IPS-20b (cell line): Measurements from ENCODE around the gene URB2.
"Not testable (repeated sequence)": the region's sequence is repeated elsewhere in the genome, so short reads cannot be mapped to it uniquely, and the experiment has no call there.

Source experiments
- H3K27ac ChIP-seq: one replicate; pipeline ENCODE4 v1.5.1; 2013; ENCODE audit warnings: low read length
- H3K27me3 ChIP-seq: 2 replicates; pipeline ENCODE4 v1.6.1; 2013; ENCODE audit warnings: mild to moderate bottlenecking, low read length, inconsistent platforms; ENCODE audit not compliant: insufficient read depth
- H3K36me3 ChIP-seq: 2 replicates; pipeline ENCODE4 v1.6.1; 2013; ENCODE audit warnings: low read depth, mild to moderate bottlenecking, inconsistent platforms, low read length, moderate library complexity; ENCODE audit not compliant: insufficient read depth
- H3K4me1 ChIP-seq: 2 replicates; pipeline ENCODE4 v1.6.1; 2013; ENCODE audit warnings: mild to moderate bottlenecking, control low read depth, inconsistent platforms, low read length, moderate library complexity; ENCODE audit not compliant: insufficient read depth
- H3K4me3 ChIP-seq: 2 replicates; pipeline ENCODE4 v1.5.1; 2013; ENCODE audit warnings: mild to moderate bottlenecking, low read length, inconsistent platforms
- H3K9ac ChIP-seq: 2 replicates; pipeline ENCODE4 v1.6.1; 2013; ENCODE audit warnings: low read depth, mild to moderate bottlenecking, inconsistent platforms, low read length, moderate library complexity
- H3K9me3 ChIP-seq: 2 replicates; pipeline ENCODE4 v1.6.1; 2013; ENCODE audit warnings: mild to moderate bottlenecking, low read depth, low read length, inconsistent platforms; ENCODE audit not compliant: insufficient read depth

URB2 gene

GRCh38 chr1:229619002-229619401 is 7.0 kb upstream of the URB2 start:
- H3K4me3 ChIP-seq, result no peak overlapping the region

DNA sequence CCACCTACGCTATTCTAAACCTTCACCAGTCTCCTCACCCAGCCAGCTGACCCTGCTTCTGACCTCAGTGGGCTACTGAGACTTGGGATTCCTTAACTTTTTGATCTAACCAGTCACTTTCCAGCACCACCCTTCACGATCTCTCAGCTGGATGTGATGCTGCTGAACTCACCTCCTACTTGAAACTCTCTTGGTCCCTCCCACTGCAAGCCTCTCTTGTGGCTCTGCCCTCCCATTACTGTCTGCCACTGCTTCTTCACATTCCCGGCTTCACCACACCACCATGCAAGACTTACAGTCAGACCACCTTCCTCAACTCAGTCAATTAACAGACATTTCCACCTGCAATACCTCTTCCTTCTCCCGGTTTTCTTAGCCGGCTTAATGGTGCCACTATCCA is 6.4 kb upstream of the URB2 start:
- H3K9me3 ChIP-seq, result no peaks in the 10 kb centered on the region
- H3K36me3 ChIP-seq, result no peaks in the 10 kb centered on the region
- H3K9ac ChIP-seq, result no peak overlapping the region
- H3K27ac ChIP-seq, result no peak overlapping the region
- H3K4me1 ChIP-seq, result 0 out of 2 replicates have a peak, but pooled peaks cover 4% of the 10 kb centered on the region
- no peak overlapping the region for H3K4me3 ChIP-seq
- H3K27me3 ChIP-seq, result peaks cover 2% of the 10 kb centered on the region; the same call in 1 of the 2 replicates

More at GRCh38 chr1:229619002-229619401, 7.0 kb upstream of the URB2 start:
- H3K9me3 ChIP-seq, result no peaks in the 10 kb centered on the region
- 0 out of 2 replicates have a peak, but pooled peaks cover 3% of the 10 kb centered on the region for H3K4me1 ChIP-seq
- no peak overlapping the region for H3K27ac ChIP-seq
- H3K27me3 ChIP-seq, result no peaks in the 10 kb centered on the region
- H3K36me3 ChIP-seq, result 0 out of 2 replicates have a peak, but pooled peaks cover 1% of the 10 kb centered on the region
- no peak overlapping the region for H3K9ac ChIP-seq

GRCh38 chr1:229620876-229621275 is 5.2 kb upstream of the URB2 start:
- Histone ChIP-seq H3K4me1 (0 out of 2 replicates have a peak, but pooled peaks cover 6% of the 10 kb centered on the region), H3K36me3 (no peaks in the 10 kb centered on the region), H3K4me3 (no peak overlapping the region), H3K9ac (no peak overlapping the region), H3K27ac (no peak overlapping the region), H3K27me3 (peaks cover 5% of the 10 kb centered on the region; the same call in 1 of the 2 replicates), H3K9me3 (no peaks in the 10 kb centered on the region)

DNA sequence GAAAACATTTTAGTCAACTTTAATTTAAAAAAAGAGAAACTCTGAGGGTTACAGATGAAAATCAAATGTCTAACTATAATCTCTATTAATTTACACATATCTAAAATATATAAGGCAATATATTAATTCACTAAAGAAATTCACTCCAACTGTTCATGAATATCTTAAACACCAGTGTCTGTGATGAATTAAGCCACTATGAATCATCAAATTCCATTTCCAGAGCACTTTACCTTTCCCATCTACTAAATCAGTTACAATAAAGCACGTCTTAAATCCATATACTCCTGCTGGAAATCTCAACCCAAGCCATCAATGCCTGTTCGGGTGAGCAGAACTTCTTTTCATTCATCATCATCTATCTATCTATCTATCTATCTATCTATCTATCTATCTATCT is 4.4 kb upstream of the URB2 start:
- Histone ChIP-seq H3K27ac (no peak overlapping the region), H3K9ac (no peak overlapping the region), H3K36me3 (no peaks in the 10 kb centered on the region), H3K4me1 (0 out of 2 replicates have a peak, but pooled peaks cover 6% of the 10 kb centered on the region), H3K27me3 (peaks cover 5% of the 10 kb centered on the region; the same call in 1 of the 2 replicates), H3K4me3 (no peak overlapping the region), H3K9me3 (no peaks in the 10 kb centered on the region)

- H3K27ac ChIP-seq, H3K9me3 ChIP-seq, H3K9ac ChIP-seq, H3K27me3 ChIP-seq, H3K36me3 ChIP-seq, H3K4me3 ChIP-seq: not testable (repeated sequence)
- peaks cover 11% of the 10 kb centered on the region; the same call in 1 of the 2 replicates for H3K4me1 ChIP-seq
These were observed 3.4 kb upstream of the URB2 start for GRCh38 chr1:229622641-229623120.

DNA sequence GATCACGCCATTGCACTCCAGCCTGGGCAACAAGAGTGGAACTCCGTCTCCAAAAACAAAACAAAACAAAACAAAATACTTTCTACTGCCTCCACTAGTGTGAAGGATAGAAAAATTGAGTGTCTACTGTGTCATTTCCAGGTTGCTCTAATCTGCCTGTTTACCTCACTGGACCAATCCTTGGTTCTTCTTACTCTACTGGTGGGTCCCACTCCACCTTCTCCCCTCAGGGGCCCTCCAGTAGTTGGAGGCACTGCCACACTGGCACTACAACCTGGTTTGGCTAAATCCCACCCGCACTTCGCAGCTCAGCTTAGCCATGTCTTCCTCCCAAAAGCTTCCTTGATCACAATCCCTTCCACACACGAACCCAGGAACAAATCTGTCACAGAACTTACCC is 2.8 kb upstream of the URB2 start:
- H3K27ac ChIP-seq, result no peak overlapping the region

DNA sequence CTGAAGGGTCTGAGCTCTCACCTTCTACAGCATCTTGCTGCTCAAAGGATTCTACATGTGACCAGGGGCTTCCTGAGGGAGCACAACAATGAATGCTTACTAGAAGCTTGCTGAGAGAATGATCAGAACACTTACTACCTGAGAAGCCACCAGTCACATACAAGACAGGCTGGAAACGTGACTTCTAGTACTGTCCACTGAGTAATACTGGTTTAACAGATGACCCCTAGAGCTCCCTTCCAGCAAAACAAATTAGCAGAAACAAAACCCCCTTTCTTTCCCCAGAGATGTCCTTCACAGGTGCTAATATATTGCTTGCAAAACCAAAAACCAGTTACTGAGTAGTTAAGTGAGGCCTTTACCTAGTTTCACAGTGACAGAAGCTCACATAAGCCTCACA is 2.2 kb upstream of the URB2 start:
- H3K36me3 ChIP-seq, result peaks cover 6% of the 10 kb centered on the region
- peaks cover 5% of the 10 kb centered on the region; the same call in 1 of the 2 replicates for H3K27me3 ChIP-seq
- peak overlapping the region; percentile 86; the same call in 1 of the 2 replicates for H3K4me3 ChIP-seq
- peaks cover 11% of the 10 kb centered on the region; the same call in 1 of the 2 replicates for H3K4me1 ChIP-seq
- H3K9me3 ChIP-seq, result no peaks in the 10 kb centered on the region
- no peak overlapping the region for H3K27ac ChIP-seq
- no peak overlapping the region for H3K9ac ChIP-seq

More for the DNA sequence above, 2.8 kb upstream of the URB2 start:
- peaks cover under 1% of the 10 kb centered on the region for H3K36me3 ChIP-seq
- no peak overlapping the region for H3K9ac ChIP-seq
- no peak overlapping the region for H3K4me3 ChIP-seq
- peaks cover 5% of the 10 kb centered on the region; the same call in 1 of the 2 replicates for H3K27me3 ChIP-seq
- H3K9me3 ChIP-seq, result no peaks in the 10 kb centered on the region
- peaks cover 11% of the 10 kb centered on the region; the same call in 1 of the 2 replicates for H3K4me1 ChIP-seq

GRCh38 chr1:229624521-229625070 is 1.5 kb upstream of the URB2 start:
- no peaks in the 10 kb centered on the region for H3K9me3 ChIP-seq
- peaks cover 10% of the 10 kb centered on the region for H3K36me3 ChIP-seq
- H3K9ac ChIP-seq, result peak overlapping the region; percentile 69; the same call in 1 of the 2 replicates
- peak overlapping the region; percentile 86 for H3K4me3 ChIP-seq
- H3K27ac ChIP-seq, result no peak overlapping the region
- H3K27me3 ChIP-seq, result peaks cover 5% of the 10 kb centered on the region; the same call in 1 of the 2 replicates
- H3K4me1 ChIP-seq, result peaks cover 11% of the 10 kb centered on the region; the same call in 1 of the 2 replicates

- peaks cover 11% of the 10 kb centered on the region; the same call in 1 of the 2 replicates for H3K4me1 ChIP-seq
- peaks cover 5% of the 10 kb centered on the region; the same call in 1 of the 2 replicates for H3K27me3 ChIP-seq
- no peak overlapping the region for H3K27ac ChIP-seq
- peaks cover 16% of the 10 kb centered on the region for H3K36me3 ChIP-seq
- H3K9ac ChIP-seq, result peak overlapping the region; percentile 69; the same call in 1 of the 2 replicates
- H3K4me3 ChIP-seq, result peak overlapping the region; percentile 98
- no peaks in the 10 kb centered on the region for H3K9me3 ChIP-seq
These were observed 754 bp upstream of the URB2 start for GRCh38 chr1:229625071-229625914.

DNA sequence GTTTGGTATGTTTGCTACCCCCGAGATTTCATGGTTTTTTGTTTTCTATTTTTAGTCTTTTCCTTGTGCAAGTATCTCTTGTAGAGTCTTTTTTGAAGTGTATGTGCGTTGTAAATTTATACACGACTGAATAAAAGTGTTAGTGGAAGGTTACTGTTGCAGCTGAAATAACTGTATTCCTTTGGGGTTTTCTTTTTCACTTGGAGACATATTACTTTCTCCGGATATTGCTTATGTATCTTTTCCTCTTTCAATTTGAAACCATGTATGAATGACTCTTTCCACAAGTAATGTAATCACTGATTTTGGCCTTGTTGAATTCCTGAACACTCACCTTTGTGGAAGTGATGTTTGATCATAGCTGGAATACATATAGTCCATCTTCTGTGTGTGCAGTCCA is 956 bp downstream of the URB2 start:
- peak overlapping the region; percentile 98 for H3K4me3 ChIP-seq
- H3K36me3 ChIP-seq, result peaks cover 29% of the 10 kb centered on the region
- H3K9ac ChIP-seq, result peak overlapping the region; percentile 96
- peak overlapping the region; percentile 48 for H3K27ac ChIP-seq
- peaks cover 11% of the 10 kb centered on the region; the same call in 1 of the 2 replicates for H3K4me1 ChIP-seq
- H3K9me3 ChIP-seq, result no peaks in the 10 kb centered on the region
- peaks cover 5% of the 10 kb centered on the region; the same call in 1 of the 2 replicates for H3K27me3 ChIP-seq

GRCh38 chr1:229629261-229629660 is 3.2 kb downstream of the URB2 start:
- H3K4me1 ChIP-seq, result peaks cover 8% of the 10 kb centered on the region; the same call in 1 of the 2 replicates
- no peaks in the 10 kb centered on the region for H3K9me3 ChIP-seq
- peaks cover 5% of the 10 kb centered on the region; the same call in 1 of the 2 replicates for H3K27me3 ChIP-seq
- peaks cover 50% of the 10 kb centered on the region for H3K36me3 ChIP-seq
- H3K9ac ChIP-seq, result no peak overlapping the region
- no peak overlapping the region for H3K4me3 ChIP-seq
- no peak overlapping the region for H3K27ac ChIP-seq
